H1 (cell line): ENCODE results near the gene LRRC3B.

Experiments
- ATF2 ChIP-seq: IDR thresholded peaks from 2 replicates; pipeline ENCODE4 v1.6.1; 2012; ENCODE audit warnings: low read length, inconsistent platforms
- BACH1 ChIP-seq: IDR thresholded peaks from 2 replicates; pipeline ENCODE4 v1.6.1; 2012; ENCODE audit warnings: low read length, improper control_type of control experiment
- EZH2 ChIP-seq: fragments of 200-600 bp; sonication (generic); IDR thresholded peaks from 2 replicates; pipeline ENCODE4 v1.7.1; 2012; ENCODE audit warnings: low read depth, mild to moderate bottlenecking, moderate library complexity, low read length, inconsistent platforms; ENCODE audit not compliant: severe bottlenecking
- JUN ChIP-seq: IDR thresholded peaks from 2 replicates; pipeline ENCODE4 v1.6.1; 2011; ENCODE audit warnings: low read depth, mild to moderate bottlenecking, improper control_type of control experiment, low read length
- POLR2A ChIP-seq, 2 experiments: IDR thresholded peaks; 1 replicate in 1 of 2; 2 replicates in 1 of 2; pipeline ENCODE4 v1.6.1; 2011; ENCODE audit warnings: low read depth in 2 of 2, low read length in 2 of 2, mild to moderate bottlenecking in 2 of 2; ENCODE audit errors: control extremely low read depth in 1 of 2
- RAD21 ChIP-seq, 2 experiments: IDR thresholded peaks in 1 of 2; conservative IDR thresholded peaks in 1 of 2; 2 replicates each; pipeline ENCODE4 v1.6.1; 2011; ENCODE audit warnings: low read depth in 2 of 2, low read length in 2 of 2, improper control_type of control experiment in 1 of 2, inconsistent platforms in 1 of 2, mild to moderate bottlenecking in 1 of 2, moderate library complexity in 1 of 2
- RFX5 ChIP-seq: IDR thresholded peaks from 2 replicates; pipeline ENCODE4 v1.6.1; 2011; ENCODE audit warnings: low read depth, low read length, improper control_type of control experiment, borderline replicate concordance
- TAF1 ChIP-seq: IDR thresholded peaks from 2 replicates; pipeline ENCODE4 v1.6.1; 2011; ENCODE audit warnings: mild to moderate bottlenecking, low read depth, low read length
- TF ChIP-seq, protein P1 (sequence below), 3 experiments: IDR thresholded peaks; 1 replicate in 2 of 3; 2 replicates in 1 of 3; pipeline versions ENCODE4 v1.5.1 to v1.6.1; 2011; ENCODE audit warnings: low read length in 3 of 3, mild to moderate bottlenecking in 3 of 3, inconsistent platforms in 2 of 3, low read depth in 1 of 3, moderate library complexity in 1 of 3; ENCODE audit not compliant: insufficient read depth in 1 of 3; ENCODE audit errors: control extremely low read depth in 1 of 3

GRCh38 chr3:26589678-26590077 is 32.9 kb upstream of the LRRC3B start:
- TF ChIP-seq RFX5 (no peak), BACH1 (no peak), POLR2A (IDR thresholded peaks at IDR 0.05; ENCODE audit: control extremely low read depth in 1 of 2, low read depth in 2 of 2, low read length in 2 of 2) (no peak), RAD21 (IDR thresholded peaks at IDR 0.05 in 1 of 2, conservative IDR thresholded peaks at IDR 0.05 in 1 of 2; ENCODE audit: low read depth in 2 of 2, low read length in 2 of 2) (no peak), TAF1 (no peak), EZH2 (no peak), ATF2 (no peak), JUN (no peak)
- TF ChIP-seq, protein P1, sequence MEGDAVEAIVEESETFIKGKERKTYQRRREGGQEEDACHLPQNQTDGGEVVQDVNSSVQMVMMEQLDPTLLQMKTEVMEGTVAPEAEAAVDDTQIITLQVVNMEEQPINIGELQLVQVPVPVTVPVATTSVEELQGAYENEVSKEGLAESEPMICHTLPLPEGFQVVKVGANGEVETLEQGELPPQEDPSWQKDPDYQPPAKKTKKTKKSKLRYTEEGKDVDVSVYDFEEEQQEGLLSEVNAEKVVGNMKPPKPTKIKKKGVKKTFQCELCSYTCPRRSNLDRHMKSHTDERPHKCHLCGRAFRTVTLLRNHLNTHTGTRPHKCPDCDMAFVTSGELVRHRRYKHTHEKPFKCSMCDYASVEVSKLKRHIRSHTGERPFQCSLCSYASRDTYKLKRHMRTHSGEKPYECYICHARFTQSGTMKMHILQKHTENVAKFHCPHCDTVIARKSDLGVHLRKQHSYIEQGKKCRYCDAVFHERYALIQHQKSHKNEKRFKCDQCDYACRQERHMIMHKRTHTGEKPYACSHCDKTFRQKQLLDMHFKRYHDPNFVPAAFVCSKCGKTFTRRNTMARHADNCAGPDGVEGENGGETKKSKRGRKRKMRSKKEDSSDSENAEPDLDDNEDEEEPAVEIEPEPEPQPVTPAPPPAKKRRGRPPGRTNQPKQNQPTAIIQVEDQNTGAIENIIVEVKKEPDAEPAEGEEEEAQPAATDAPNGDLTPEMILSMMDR (IDR thresholded peaks at IDR 0.05; ENCODE audit: control extremely low read depth in 1 of 3, insufficient read depth in 1 of 3, low read depth in 1 of 3, low read length in 3 of 3) = no peak
